ENCODE results near the gene DPY30. TPM values are rescaled to one million over a fixed set of nuclear protein-coding genes. Genes with fewer than 3 reads are reported as not detected.

Gene DPY30
- total and polyA plus RNA-seq, 2 of the 4 experiments (the other 2 are of a cell fraction), result 65.2 to 85.2 TPM

GRCh38 chr2:31999438-31999837, 40.2 kb downstream of the DPY30 start:
- TF ChIP-seq RFX5 (IDR thresholded peaks at IDR 0.05; ENCODE audit: low read depth, low read length), result no peak
- no peak overlapping the region for H3K23ac ChIP-seq (ENCODE audit: low read depth, low read length)
- H3K9ac ChIP-seq (ENCODE audit: low read depth, low read length), result no peak overlapping the region
- no peak overlapping the region for H2BK5ac ChIP-seq (ENCODE audit: low read depth, low read length, poor library complexity, severe bottlenecking)
- H3K36me3 ChIP-seq (ENCODE audit: control insufficient read depth, insufficient read depth, low read length), result no peaks in the 10 kb centered on the region
- H4K5ac ChIP-seq (ENCODE audit: low read depth, low read length), result no peak overlapping the region
- no peak overlapping the region for H2BK15ac ChIP-seq (ENCODE audit: low read depth, low read length)
- in situ Hi-C loops (cut with MboI; ENCODE audit: low sequenced_read_pairs), result no loop called here
- POLR2A ChIA-PET (ENCODE audit: unreplicated experiment), result no interaction called here
- no peak overlapping the region for H3K14ac ChIP-seq (replicated peaks; ENCODE audit: low read depth, low read length)
- no peak overlapping the region for H2BK20ac ChIP-seq (ENCODE audit: low read depth, low read length)
- CTCF ChIA-PET, result no interaction called here
- no TSS peak for BruUV-seq (replicated peaks)
- no peak overlapping the region for H2AK9ac ChIP-seq (replicated peaks; ENCODE audit: low read depth, low read length, poor library complexity)
- no peak overlapping the region for H3K4ac ChIP-seq (ENCODE audit: low read depth, low read length)
- H3K9me1 ChIP-seq (ENCODE audit: insufficient read depth, low read length), result peaks cover 3% of the 10 kb centered on the region; the same call in 1 of the 2 replicates
- 0 out of 2 replicates have a peak, but pooled peaks cover 3% of the 10 kb centered on the region for H3K4me1 ChIP-seq (ENCODE audit: control insufficient read depth, insufficient read depth, low read length)
- H3K4me2 ChIP-seq (ENCODE audit: low read depth, low read length), result no peak overlapping the region
- peaks cover 20 to 41% of the 10 kb centered on the region in 2 experiments for H3K79me1 ChIP-seq (ENCODE audit: low read depth in 1 of 2, low read length in 2 of 2)
- DNase-seq, result no peak
- no peak overlapping the region for H3K27ac ChIP-seq (ENCODE audit: insufficient read depth, low read length)
- dilution Hi-C loops (cut with HindIII; ENCODE audit: low sequenced_read_pairs, unreplicated experiment), result no loop called here
- H3K56ac ChIP-seq (ENCODE audit: extremely low read depth, insufficient read depth, low read length), result no peak overlapping the region
- H3K27me3 ChIP-seq (ENCODE audit: control insufficient read depth, insufficient read depth, low read length), result no peaks in the 10 kb centered on the region
- H4K8ac ChIP-seq (ENCODE audit: low read depth in 2 of 2, low read length in 2 of 2), result no peak overlapping the region
- 100% methylated on average over 2 of the region's 4 CpGs; no CpG with 5 or more reads in 1 of the 2 experiments for WGBS, 2 experiments (ENCODE audit: extremely low coverage in 2 of 2, insufficient read length in 1 of 2)
- ATAC-seq (ENCODE audit: low read depth), result no peak
- H2BK120ac ChIP-seq (ENCODE audit: low read depth, low read length), result no peak overlapping the region
- no peak overlapping the region for H2AFZ ChIP-seq (replicated peaks; ENCODE audit: low read length, poor library complexity)
- H2AK5ac ChIP-seq (ENCODE audit: low read depth, low read length), result no peak overlapping the region
- no peak overlapping the region for H3K18ac ChIP-seq (ENCODE audit: low read depth, low read length)
- H3K4me3 ChIP-seq (ENCODE audit: insufficient read depth, low read depth, low read length), result no peak overlapping the region
- intact Hi-C loops (cut with micrococcal nuclease), result no loop called here
- peaks cover 35% of the 10 kb centered on the region for H4K20me1 ChIP-seq (ENCODE audit: insufficient read depth, low read length)
- no peaks in the 10 kb centered on the region for H3K9me3 ChIP-seq (ENCODE audit: control insufficient read depth, insufficient read depth, low read length)
- no peak overlapping the region for H4K91ac ChIP-seq (ENCODE audit: insufficient read depth, low read depth, low read length)
